Gastroesophageal sphincter (tissue), 3 donors: ENCODE results near the gene CTNNA3.

ENCODE experiments used
- CTCF ChIP-seq, 4 experiments: fragments of 200-600 bp in 2 of 4; fragments of 450-650 bp in 2 of 4; sonication (generic) in 1 of 4; IDR thresholded peaks; one replicate each; pipeline ENCODE4 v1.5.1; 2017 to 2019; ENCODE audit warnings: antibody characterized with exemption in 4 of 4, mild to moderate bottlenecking in 2 of 4, moderate library complexity in 2 of 4
- EP300 ChIP-seq: sonication (generic); formaldehyde crosslinking; IDR thresholded peaks from one replicate; pipeline ENCODE4 v1.6.1; 2017; ENCODE audit warnings: antibody characterized with exemption, mild to moderate bottlenecking
- POLR2A ChIP-seq, 2 donors: fragments of 450-650 bp; IDR thresholded peaks; one replicate each; pipeline ENCODE4 v1.6.1; 2017; ENCODE audit warnings: antibody characterized with exemption in 2 of 2, mild to moderate bottlenecking in 2 of 2, moderate library complexity in 1 of 2

- TF ChIP-seq CTCF (IDR thresholded peaks at IDR 0.05) (no peak), POLR2A (IDR thresholded peaks at IDR 0.05) (no peak), EP300 (no peak)
Measured at GRCh38 chr10:67401711-67402110, 294.3 kb downstream of the CTNNA3 start.
